ENCODE data around the gene C4orf54. TPM values are rescaled to one million over a fixed set of nuclear protein-coding genes. Genes with fewer than 3 reads are reported as not detected.

Gene C4orf54
- polyA plus RNA-seq, 1 donor, result 111 TPM

- DNase-seq (ENCODE audit: low read depth), result no peak
These were observed 4.8 kb downstream of the C4orf54 start for GRCh38 chr4:99652596-99653436.

DNA sequence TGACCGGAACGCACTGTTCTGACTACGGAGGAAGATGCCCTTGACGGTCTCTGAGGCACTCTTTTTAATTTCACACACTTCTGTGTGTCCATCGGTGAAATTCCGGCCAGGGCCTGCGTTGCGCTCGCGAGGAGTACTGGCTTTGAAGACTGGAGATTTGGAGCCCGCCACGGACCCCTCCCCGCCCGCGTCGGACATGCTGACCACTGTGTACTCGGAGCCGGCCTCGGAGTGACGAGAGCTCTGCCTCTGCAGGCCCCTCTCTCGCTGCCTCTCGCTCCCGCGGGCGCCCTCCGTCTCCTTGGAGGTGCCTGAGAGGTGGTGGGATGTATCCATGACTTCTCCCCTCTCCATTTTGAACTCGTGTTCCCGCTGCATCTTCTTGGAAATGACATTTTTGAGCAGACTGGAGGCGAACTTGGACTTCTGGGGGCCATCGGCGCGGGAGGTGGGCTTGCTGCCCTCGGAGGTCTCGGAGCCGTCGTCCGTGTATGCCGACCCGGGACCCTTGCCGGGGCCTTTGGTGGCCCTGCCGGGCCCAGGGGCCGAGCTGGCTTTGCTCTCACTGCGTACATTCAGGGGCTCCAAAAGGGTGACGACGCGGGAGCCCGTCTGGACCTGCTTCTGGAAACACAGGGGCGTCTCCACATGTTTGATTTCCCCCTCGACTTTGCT lies 5.7 kb downstream of the C4orf54 start:
- no peak for DNase-seq (ENCODE audit: low read depth)

GRCh38 chr4:99651016-99651769 lies 6.4 kb downstream of the C4orf54 start:
- DNase-seq (ENCODE audit: low read depth), result no peak

- no peak for DNase-seq (ENCODE audit: low read depth)
These were observed 7.8 kb downstream of the C4orf54 start for GRCh38 chr4:99649778-99650177.

DNA sequence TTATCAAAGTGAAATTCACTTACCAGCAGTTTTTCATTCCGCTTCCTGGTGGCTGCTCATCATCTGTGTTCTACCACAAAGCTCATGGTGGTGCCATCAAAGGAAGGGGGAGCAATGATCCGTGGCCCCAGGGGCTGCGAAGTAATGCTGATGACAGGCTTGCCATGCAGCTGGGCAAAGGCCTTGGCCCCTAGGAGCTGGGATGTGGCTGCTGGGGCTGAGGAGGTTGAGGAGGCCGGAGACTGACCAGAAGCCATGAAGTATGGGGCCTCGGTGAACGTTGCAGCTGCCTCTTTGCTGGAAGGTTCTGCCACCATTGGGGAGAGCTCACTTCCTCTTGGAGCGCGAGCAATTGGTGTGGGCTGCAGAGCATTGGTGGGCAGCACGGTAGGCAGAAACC lies 8.4 kb downstream of the C4orf54 start:
- DNase-seq (ENCODE audit: low read depth), result no peak

GRCh38 chr4:99648321-99648720 lies 9.3 kb downstream of the C4orf54 start:
- no peak for DNase-seq (ENCODE audit: low read depth)

DNA sequence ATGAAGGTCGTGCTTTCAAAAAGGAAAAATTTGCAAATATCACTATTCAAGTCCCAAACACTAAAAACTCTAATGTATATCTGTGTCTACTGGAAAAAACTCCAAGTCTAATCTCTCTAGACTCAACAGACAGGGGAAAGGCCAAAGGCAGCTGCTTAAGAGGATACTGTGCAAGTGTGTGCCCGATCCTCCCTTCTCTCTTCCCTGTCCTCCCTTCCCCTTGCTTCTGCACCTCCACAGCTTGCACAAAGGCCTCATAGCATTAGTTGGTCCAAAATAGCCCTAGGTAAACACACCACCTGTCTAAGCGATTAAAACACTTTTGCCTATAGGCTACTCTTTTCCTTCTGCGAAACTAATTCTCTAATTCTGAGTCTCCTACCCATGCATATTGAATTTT lies 10.6 kb downstream of the C4orf54 start:
- no peak for DNase-seq (ENCODE audit: low read depth)

DNA sequence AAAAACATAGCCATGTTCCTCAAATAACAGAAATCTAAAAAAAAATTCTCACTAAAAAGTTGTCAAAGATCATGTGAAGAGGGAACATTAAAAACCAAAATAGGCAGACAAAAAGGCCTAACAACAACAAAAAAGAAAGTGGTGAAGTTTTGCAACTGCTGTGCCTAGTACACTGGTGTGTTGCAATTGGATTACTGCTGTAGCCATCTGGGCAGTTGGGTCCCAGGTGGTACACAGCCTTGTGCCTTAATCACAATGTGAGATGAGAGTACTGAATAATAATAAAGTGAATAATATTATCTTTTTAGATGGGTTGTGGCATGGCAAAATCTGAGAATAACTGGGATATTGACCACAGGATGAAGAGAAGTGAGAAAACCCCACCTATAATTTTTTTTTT lies 12.0 kb downstream of the C4orf54 start:
- no peak for DNase-seq (ENCODE audit: low read depth)

- DNase-seq (ENCODE audit: low read depth), result no peak
These were observed 12.6 kb downstream of the C4orf54 start for GRCh38 chr4:99645036-99645435.

GRCh38 chr4:99644453-99644852 lies 13.2 kb downstream of the C4orf54 start:
- no peak for DNase-seq (ENCODE audit: low read depth)

DNA sequence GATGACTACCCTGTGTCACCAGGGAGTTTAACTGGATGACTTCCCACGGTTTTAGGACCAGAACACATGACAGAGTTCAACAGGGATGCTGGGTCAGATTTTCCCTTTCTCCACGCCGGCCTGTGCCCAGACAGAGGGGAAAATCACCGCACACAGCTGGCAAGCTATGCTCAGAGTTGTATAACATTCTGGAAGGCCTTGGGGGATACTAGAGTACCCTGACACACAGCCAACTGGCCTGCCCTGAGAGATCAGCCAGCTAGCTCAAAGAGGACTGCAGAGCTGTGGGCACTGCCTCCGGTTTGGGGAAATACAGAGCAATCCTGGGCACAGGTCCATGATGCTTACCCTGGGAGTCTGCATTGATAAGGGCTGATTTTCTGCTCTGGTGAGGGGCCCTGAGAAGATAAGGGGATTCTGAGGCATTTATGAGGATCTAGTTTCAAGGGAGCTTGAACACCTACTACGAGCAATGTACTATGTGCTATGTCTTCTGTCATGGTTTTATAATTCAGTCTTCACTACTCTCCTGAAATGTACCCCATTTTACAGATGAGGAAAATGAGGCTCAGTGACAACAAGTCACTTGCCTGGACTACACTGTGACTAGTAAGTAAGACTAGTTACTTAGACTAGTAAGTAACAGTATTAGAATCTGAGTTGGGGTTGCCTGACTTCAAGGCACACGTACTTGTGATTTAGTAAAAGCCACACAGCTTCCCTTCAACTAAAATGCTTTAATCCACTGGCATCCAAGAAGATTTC lies 14.7 kb downstream of the C4orf54 start:
- no peak for DNase-seq (ENCODE audit: low read depth)

- DNase-seq (ENCODE audit: low read depth), result no peak
These were observed 17.0 kb downstream of the C4orf54 start for GRCh38 chr4:99640676-99641075.

DNA sequence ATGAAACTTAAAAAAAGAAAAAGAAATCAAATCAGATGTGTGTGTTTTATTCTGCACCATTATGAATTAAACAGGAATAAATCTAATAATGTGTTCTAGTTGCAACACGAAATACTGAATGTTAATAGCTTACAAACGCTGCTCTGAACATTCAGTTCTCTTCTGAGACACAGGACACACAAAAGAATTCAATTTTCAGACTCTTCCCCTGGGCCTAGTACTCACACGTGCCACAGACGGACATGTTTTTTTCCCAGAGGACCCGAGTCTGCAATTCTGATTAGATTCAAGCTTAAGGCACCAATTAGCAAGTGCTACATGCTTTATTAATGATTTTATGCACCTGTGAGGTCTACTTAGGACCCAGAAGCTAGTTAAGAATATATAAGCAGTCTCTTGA lies 20.5 kb downstream of the C4orf54 start:
- DNase-seq (ENCODE audit: low read depth), result no peak

GRCh38 chr4:99636422-99636821 lies 21.2 kb downstream of the C4orf54 start:
- no peak for DNase-seq (ENCODE audit: low read depth)

DNA sequence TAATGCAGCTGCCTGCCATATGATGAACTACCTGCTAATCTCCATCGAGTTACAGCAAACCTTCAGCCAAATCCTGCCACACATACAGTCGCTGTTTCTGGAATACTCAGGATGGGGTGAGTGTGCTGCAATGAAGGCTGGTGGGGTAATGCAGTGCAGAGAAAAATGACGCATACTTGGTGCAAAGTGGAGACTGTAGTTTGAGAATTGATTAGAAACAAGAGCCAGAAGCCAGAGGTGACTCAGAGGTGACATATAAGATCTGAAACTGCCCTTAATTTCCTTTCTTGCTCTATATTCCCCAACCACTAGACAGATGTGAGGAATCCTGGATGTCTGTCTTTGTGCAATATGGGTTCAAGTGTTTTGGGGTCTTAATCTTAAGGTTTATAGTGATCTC lies 22.0 kb downstream of the C4orf54 start:
- no peak for DNase-seq (ENCODE audit: low read depth)

DNA sequence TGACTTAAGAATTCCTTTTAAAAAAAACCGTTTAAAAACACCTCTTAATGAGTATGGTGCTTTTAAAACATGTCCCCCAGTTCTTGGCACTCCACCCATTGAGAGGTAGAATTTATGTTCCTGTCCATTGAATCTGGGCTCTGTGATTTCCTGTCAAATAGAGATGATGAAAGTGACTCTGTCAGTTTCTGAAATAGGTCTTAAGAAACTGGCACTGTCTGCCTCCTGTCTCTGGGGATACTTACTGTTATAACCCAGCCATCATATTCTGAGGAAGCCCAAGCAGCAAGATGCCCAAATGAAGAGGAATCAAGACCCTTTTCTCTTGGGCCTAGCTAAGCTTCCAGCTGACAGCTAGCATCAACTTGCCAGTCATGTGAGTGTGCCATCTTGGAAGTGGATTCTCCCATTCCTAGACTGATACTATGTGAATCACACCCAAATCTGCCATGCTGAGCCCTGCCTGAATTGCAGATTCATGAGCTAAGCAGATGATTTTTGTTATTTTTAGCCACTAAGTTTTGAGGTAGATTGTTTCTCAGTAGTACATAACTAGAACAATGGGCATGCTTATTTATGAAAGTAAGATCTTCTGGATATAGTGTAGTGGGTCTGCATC lies 22.8 kb downstream of the C4orf54 start:
- DNase-seq (ENCODE audit: low read depth), result no peak

DNA sequence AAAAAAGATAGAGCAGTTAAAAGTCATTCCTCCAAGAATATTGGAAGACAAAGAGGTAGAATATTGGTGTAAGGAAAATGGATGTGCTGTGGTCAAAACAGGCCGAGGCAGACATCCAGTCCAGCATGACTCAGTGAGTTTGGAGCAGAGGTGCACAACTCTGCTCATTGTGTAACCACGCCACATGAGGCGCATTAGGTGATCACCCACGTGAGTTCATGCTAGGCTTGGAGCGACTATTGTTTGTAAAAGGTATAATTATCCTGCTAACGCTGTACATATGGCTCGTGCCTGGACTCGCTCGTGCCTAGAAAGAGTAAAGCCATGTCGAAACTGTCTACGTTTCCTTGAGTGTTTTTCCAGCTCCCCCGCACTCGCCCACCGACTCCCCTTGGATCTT lies 23.9 kb downstream of the C4orf54 start:
- DNase-seq (ENCODE audit: low read depth), result no peak

- DNase-seq (ENCODE audit: low read depth), result no peak
These were observed 26.7 kb downstream of the C4orf54 start for GRCh38 chr4:99630857-99631360.

DNA sequence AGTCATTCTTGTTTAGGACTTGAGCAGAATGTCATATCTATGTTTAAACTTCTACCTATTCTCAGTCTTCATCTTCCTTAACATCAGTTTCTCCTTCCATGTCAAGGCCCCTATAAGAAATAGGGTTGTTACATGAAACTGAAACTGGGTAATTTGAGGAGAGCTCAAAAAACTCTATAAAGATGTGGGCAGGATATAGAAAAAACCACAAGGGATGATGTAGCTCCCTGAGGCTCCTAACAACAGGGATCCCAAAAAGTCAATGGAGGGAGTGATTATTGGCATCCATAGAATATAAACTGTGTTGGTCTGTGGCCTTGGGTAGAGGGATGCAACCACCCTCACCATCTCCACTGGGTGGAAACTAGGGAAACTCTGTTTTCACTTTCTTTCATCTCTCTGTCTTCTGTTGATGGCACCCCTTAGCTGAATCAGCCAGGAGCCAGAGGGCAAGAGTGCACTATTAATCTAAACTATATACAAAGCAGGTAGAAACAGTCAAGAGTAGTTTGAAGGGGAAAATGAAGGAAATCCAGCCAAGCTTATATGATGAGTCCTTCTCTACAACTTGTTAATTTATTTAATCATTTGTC lies 27.6 kb downstream of the C4orf54 start:
- no peak for DNase-seq (ENCODE audit: low read depth)

DNA sequence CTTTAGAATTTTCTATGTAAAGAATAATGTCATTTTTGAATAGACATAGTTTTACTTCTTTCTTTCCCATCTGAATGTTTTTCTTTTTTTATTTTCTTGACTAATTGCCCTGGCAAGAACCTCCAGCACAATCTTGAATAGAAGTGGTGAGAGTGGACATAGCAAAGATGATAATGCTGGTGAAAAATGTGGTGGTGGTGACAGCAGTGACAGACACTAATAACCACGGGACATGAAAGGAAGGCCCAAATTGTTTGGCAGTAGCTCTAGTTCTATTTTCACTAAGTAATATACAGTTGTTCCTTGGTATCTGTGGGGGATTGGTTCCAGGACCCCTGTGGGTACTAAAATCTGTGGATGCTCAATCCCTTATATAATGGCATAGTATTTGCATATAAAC lies 29.6 kb downstream of the C4orf54 start:
- DNase-seq (ENCODE audit: low read depth), result no peak

DNA sequence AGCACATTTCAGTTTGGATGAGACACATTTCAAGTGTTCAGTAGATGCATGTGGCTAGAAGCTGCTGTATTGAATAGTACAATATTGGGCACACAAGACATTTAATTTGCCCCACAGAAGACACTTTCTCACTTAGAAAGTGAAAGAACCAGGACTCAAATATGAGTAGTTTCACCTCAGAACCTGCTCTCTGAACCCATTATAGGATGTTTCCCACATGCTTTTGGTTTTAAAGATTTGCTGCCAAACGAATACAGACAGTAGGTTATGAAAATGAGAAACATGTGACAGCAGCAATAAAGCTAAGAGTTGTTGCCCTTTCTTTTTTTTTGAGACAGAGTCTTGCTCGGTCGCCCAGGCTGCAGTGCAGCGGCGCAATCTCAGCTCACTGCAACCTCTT lies 32.3 kb downstream of the C4orf54 start:
- DNase-seq (ENCODE audit: low read depth), result no peak

Measured in forelimb muscle (tissue), 1 donor.